GM18870 (cell line): ENCODE data around the gene PSAPL1.

Experiments used
- ATAC-seq: cut with Tn5 transposase; IDR thresholded peaks from one replicate; pipeline ENCODE4 v1.9.1; 2021; ENCODE audit warnings: moderate library complexity; ENCODE audit not compliant: unreplicated experiment

PSAPL1 gene

DNA sequence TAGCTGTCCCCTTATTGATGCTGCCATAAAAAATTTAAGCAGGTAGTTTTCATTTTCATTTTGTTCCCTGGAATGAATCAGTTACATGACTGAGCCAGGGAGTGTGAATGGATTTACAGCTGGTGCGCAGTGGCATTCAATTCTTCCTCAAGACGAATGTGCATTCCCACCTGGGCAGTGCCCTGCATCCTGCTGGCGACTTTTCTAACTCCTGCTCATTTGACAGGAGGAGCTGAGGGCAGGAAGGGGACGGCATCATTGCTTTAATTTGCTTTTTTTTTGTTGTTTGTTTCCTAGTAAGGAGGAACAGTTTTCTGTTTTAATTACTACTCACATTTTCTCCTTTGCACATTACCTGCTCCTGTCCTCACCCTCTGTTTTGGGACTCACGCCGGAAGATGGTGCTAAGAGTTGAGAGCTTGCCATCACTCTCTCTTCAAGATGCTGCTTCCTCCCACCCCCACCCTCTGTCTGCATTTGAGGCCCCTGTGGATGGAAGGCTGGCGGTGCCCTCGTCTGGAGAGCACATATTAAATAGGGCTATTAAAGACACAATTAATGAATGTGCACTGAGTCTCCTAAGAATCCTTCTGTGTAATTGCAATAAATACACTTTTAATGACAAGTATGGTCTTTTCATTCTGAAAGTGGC is 35.8 kb downstream of the PSAPL1 start:
- no peak for ATAC-seq

DNA sequence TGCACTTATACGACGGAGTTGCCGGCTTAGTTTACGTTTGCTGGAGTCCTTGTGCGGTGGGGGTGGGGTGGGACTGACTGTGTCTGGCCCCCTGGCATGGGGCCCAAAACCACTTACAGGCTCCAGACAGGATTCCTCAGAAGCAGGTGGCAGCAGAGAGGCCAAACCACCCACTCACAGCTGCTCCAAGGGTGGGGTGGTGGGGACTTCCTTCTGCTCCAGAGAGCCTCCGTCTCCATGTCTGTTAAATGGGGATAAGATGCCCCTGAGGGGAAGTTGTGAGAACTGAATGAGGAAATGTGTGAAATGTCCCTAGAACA is 36.7 kb downstream of the PSAPL1 start:
- no peak for ATAC-seq

DNA sequence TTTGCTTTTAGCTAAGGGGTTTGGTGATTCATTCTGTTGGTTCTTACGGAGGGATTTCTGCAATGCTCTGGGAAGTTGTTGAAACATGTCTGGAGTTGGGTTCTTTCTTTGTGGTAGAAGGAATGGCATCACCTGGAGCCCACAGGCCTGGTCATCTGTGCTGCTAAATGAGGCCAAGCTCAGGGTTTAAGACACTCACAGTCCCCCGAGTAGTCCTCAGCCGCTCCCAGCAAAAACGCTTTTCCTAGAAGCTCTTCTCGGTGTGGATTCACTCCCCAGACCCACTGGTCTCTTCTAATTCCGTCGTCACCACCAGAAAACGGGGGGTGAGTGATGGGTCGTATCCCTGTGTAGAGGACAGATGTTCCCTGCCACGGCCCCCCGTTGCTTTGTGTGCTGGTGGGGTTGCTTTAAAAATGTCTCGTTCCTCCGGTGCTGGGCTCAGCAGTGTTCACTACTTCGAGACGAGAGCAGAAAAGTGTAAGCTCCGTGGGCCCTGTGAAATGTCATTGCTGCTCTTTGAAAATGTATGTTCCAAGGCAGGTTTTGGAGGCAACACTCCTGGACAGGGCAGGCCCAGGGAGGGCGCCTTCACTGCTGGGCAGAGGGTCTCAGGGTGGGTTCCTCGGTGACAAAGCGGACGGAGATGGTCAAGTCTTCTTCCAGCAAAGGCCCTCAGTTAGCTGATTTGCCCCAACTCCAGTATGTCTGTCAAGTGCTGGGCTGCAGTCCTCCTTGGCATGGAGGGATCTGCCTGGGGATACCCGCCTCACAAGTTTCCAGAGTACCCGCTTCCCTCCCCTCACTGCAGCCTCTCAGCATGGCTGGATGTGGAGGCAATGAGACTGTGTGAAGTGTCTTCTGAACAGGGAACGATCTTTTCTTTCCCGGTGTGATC is 37.3 kb downstream of the PSAPL1 start:
- ATAC-seq, result no peak

DNA sequence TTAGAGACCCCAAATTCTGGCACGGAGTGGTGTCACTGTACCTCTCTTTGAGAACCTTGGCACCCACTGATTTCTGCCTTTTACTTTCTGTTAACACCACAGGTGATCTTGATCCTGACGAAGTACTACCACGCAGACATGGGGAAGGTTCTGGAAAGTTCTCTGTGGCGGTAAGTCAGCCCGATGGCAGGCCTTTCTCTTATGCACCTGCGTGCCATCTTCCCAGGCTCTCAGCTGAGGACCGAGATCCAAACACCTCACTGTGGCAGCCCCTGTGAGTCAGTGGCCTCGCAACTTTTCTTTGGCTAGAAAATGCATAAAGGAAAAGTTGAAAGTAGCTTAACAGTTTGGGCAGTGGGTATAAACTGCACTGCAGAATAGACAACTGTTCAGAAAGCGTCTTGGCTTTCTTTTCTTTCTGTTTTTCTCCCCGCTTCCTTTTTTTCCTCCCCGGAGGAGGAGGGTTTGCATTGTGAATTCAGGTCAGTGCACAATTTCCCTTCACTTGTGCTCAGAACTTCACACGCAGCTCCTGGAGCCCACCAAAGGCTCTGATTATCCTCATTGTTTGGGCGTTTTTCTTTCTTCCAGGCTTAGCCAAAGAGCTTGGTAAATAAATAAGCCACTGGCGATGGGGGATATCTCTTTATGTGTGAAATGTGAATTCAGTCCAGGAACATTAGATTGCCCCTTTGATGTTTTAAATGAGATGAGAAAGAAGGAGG is 38.4 kb downstream of the PSAPL1 start:
- no peak for ATAC-seq

DNA sequence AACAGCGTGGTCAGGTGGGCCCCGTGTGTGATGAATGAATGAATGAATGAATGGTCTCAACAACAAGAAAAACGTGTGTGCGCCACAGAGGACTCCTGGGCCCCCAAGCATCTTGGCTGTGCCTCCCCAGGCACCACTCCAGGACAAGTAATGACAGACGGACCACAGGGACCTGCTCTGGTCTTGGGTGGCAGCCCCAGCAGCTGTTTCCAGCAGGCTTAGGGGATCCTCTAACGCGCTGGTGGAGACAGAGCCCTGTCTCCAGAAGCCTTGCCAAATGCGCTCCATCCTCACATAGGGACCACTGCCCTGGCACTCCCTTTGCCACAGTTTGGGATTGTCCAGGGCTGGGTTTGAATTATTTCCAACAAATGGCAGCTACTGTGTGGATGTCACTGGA is 39.1 kb downstream of the PSAPL1 start:
- ATAC-seq, result no peak

DNA sequence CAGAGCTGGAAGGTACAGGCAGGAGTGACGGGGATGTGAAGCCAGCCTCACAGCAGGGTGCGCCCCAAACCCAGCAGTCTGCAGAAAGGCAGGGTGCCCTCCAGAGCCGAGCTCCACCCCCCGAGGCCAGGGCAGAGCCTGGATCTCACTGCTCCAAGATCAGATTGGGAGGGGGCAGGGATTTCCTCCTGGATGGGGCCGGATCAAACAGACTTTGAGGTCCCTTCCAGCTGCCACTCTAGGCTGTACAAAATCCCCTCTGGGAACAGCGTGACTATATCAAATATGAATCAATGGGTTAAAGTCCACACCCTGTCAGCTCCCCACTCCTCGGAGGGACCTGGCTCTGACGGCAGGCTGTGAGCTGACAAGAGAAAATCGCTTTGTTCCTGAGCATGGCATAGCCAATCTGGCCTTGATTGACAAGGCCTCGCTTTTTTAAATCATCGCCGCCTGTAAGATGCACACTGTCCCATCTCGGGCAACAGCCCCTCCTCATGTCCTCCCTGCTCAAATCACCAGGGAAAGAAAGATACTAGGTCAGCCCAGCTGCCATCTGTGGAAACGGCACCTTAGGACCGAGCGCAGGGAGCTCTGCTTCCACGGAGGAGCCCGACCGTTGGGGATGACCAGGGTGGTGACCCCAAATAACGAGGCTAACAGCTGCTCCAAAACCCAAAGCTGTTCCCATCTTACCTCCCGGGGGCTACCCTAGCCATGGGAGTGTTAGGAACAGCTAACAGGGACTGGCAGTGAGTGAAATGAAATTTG is 39.9 kb downstream of the PSAPL1 start:
- no peak for ATAC-seq

DNA sequence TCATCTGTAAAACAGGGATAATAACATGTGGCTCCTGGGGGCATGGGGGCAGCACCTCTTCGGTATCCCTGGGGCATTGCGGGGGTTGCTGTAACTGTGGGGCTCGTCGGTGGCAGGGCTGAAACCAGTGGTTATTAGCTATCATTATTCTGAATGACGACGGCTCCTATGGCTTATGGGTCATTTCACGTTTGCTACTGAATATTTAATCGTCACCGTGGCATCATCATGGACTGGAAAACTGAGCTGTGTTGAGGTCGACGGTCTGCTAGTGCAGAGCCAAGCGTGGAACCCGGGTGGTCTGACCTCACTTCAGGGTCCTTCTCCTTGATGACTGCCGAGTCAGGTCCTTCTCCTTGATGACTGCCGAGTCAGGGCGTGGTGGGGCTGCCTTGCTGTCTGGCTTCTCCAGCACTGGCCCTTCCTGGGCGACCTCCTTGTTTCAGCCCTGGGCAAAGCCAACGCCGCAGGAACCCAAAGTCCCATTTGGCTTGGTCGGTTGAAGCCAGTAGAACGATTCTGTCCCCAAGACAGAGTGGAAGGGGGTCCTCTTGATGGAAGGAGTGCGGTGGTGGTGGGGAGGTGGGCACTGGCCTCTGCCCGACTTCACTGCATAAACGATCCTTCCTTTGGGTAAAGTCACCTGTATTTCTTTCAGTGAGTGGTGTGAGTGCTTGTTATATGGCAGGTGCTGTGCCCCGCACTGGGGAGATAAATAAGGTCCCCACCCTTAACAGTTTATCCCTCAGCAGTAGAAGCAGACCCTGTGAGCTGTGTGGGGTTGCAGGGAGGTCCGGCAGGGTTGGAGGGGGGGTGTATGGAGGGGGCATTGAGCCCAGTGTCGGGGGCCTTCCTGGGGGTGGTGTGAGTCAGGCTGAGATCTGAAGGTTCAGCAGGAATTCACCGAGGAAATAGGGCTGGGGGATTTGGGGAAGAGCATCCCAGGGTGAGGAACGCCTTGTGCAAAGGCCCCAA is 40.8 kb downstream of the PSAPL1 start:
- no peak for ATAC-seq

DNA sequence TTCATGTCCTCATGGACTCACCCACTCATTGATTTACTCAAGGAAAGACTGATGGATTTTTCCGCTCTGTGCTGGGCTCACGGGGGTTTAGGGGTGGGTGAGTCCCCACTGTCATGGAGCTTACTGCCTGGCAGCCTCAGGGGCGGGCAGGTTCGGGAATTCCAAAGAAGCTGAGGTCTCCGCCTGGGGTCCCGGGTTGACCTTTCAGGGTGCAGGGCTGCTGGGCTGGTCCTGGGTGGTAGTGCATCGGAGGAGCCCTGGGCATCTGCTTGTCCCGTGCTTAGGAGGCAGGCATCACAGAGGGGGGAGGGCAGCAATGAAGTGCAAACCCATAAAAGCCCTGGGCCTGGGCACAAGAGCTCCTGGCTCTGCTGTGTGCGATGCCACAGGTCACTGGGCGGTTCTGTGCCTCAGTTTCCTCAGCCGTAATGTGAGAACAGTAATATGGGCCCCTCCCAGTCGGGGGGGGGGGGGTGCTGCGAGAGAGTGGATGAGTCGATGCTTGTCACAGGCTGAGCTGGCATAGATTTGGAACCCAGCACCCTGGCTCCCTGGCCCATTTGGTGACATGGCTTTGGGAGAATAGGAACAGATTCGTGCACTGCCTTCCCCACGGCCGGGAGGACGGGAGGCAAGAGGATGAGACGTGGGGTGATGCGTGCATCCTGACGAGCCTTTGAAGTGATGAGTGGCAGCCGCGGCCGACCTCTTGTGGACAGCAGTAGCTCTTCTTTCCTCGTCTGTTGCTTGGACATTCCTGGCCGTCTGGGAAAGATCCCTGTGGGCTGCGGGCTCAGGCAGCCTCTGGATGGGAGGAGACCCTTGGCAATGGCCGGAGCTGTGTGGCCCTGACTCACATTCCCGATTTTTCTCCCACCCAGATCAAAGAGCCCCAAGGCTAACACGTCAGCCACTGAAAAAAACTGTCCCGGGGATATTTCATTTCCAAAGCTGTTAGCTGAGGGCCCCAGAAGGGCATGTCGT is 42.0 kb downstream of the PSAPL1 start:
- ATAC-seq, result no peak

DNA sequence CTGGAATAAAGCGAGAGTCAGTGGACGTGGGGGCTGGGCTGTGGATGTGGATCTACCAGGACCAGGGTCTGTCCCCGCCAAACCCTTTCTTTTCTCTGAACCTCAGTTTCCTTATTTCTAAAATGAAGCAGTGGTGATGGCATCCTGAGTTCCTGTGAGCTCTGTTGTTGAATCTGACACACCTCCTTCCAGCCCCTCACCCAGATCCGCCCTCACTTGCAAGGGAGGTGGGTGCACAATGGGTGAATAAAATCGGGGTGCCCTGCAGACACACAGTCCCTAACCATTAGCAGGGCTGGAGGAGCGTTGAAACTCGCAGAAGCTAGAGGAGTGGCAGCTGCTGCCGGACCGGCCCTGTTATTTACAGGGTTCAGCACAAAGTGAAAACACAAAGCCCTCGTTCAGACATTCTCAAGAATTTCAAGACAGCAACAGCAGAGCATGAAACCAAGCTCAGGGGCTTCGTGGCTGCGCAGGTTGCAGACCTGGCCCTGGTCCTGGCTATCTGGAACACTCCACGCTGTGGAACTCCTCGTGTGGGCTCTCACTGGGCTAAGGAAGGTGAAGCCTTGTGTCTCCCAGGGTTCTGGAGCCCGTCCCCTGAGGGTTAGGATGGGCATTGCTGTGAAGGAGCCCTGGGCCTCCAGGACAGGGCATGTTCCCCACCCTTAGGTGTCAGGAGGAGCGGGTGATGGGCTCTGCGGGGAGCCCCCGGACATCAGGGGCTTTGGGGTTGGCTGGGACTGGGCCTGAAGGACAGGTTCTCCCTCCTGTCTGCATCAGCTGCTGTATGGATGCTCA is 42.9 kb downstream of the PSAPL1 start:
- ATAC-seq, result no peak

DNA sequence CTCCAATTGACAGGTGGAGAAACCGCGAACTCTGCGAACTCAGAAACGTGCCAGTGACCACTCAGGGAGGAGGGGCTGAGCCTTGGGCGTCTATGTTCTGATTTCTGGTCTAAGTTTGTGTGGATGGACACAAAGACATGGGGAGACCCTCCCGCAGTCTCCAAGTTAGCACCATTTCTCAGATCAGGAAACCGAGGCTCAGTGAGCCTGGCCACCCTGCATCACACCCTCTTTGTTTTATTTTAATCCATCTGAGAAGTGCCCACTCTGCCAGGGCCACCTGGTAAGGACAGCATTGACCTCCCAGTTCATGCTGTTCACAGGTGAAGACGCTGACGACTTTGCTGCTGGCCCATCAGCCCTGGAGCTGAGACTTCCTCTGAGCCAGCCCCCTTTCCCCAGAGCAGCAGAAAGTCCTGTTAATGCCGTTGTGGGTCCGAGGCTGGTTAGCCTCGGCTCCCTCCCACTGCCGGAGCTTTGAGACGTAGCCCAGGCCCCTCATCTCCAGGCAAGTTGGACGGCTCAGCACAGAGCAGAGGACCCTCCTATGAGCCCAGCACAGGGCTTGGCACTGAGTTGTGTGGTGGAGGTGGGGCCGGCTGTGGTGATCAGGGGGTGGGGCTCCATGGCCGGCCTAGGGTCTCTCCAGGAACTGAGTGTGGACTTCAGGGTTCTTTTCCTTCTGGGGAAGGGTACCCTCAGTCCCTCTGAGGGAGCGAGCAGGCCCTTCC is 43.7 kb downstream of the PSAPL1 start:
- no peak for ATAC-seq

DNA sequence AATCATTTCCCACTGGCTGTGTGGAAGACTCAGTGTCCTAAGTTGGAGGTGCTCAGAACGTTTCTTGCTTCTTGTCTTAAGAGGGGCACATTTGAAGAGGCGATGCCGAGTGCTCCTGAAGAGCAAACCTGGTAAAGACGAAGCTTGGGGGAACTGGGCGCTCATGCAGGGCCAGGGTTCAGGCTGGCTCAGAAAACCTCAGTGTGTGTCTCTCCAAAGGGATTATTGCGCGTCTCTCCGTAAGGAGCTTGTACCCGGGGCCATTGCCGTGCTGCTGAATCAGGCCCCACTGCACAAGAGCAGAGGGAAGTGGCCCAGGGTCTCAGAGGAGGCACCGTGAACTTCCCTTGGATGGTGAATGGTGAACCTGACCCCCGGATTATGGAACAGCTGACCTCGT is 44.4 kb downstream of the PSAPL1 start:
- ATAC-seq, result no peak

DNA sequence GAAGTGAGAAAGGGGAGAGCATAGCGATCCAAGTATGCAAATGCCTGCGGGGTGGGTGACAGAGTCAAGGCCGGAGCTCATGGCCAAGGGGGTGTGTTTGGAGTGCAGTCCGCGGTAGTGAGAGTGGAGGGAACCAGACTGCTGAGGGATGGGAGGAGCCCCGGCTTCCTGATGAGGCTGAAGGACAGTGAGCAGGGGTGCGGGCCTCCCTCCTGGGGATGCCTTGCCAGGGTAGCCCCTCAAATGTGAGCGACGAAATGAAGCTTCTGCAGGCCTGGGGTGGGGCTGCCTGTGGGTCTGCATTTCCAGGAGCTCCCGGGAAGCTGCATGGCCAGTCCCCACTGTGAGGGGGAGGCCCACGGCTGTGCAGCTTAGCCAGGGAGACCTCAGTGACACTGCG is 45.0 kb downstream of the PSAPL1 start:
- ATAC-seq, result no peak

DNA sequence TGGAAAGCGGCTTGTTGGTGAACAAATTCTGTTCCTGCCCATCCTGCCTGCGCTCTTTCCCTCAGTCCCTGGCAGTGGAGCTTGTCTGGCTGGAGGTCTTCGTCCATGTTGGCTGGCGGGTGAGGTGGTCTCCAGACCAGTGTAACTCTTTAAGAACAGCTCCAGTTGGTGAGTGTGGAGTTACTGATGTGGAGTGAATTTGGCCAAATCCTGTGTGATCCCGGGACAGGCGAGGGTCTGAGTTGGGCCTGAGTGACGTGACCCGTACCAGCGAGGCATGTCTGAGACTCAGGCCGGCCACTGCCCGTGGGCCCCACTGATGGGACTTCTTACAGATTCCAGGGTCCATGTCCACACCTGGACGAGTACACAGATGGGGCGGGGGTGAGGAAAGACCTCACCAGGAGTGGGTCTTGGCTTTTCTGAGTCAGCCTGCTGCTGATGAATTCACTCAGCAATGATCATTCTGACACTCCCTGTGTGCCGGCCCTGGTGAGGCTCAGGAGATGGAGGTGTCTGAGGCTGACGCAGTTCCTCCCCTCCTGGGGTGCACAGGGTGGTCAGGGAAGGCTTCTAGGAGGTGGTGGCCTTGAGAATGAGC is 45.5 kb downstream of the PSAPL1 start:
- no peak for ATAC-seq

DNA sequence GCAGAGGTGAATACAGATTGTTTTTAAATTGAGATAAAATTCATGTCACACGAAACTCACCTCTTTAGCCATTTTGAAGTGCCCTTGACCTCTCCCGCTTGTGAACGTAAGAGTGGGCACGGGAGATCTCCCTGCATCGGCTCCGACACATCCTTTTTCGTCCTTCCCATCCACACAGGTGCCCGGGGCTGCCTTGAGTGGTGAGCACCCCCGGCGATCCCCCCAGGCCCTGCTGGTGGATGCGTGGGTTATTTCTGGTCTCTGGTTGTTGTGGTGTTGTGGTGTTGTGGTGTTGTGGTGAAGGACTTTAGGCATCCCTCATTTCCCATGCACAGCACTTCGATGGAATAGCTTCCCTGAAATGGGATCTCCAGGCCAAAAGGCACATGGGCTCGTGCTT is 46.1 kb downstream of the PSAPL1 start:
- no peak for ATAC-seq

DNA sequence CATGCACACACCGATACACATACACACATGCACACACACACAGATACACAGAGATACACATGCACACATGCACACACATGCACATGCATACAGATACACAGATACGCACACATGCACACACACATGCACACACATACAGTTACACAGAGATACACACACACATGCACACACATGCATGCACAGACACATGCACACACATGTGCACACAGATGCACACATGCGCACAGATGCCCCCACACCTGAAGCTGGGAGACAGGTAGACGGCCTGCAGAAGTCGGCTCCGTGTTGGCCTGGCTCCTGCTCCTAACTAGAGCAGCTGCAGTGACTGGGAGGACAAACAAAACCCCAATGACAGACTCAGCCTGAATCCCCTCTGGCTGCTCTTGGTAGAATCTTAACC is 46.8 kb downstream of the PSAPL1 start:
- no peak for ATAC-seq

DNA sequence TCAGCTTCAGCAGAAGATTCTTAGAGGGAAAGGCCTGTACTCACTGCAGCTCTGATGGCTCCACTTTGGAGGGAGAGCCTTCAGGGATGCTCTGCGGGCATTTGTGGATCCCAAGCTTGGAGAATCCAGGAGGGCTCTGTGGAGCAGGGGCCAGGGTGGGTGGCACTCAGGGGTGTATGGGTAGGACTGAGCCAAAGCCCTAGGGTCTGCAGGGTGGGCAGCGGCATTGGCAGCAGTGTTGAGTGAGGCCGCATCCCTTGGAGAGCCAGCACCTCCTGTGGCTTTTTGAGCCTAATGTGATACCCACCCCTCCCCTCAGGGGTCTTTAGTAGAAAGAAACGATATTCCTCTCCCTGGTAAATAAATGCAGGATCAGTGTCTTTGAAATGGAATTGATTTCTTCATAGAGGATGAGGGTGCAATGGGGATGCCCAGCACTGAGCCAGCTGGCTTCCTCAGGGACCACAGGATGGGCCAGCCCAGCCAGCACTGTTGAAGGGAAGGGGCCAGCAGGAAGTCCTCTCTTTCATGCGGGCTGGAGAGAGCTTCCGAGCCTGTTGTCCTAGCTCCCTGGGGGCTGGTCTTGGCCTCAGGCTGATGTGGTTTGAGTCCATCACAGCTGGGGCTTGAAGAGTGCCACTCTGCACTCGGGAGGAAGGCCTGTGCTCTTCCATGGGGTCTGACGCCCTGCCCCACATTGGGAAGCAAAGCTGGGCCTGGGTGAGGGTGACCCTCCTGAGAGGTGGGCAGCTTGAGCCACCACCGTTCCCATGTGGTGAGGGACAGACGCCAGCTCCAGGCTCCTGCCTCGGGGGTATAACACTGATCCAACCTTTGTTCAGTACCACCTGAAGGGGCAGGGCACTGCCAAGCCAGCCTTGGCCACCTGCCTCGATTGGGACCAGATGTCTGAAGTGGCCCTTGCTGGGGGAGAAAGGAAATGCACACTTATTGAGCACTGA is 49.5 kb downstream of the PSAPL1 start:
- ATAC-seq, result no peak
